Measurements from ENCODE around the gene PAXIP1. TPM values are rescaled to one million over a fixed set of nuclear protein-coding genes. Genes with fewer than 3 reads are reported as not detected.
A peak's percentile ranks its signal among the peaks of the same experiment; 100 is the strongest.

Gene PAXIP1
- total RNA-seq, 6 experiments from 2014 or later, result 6.2 to 6.6 (median 6.4) TPM

DNA sequence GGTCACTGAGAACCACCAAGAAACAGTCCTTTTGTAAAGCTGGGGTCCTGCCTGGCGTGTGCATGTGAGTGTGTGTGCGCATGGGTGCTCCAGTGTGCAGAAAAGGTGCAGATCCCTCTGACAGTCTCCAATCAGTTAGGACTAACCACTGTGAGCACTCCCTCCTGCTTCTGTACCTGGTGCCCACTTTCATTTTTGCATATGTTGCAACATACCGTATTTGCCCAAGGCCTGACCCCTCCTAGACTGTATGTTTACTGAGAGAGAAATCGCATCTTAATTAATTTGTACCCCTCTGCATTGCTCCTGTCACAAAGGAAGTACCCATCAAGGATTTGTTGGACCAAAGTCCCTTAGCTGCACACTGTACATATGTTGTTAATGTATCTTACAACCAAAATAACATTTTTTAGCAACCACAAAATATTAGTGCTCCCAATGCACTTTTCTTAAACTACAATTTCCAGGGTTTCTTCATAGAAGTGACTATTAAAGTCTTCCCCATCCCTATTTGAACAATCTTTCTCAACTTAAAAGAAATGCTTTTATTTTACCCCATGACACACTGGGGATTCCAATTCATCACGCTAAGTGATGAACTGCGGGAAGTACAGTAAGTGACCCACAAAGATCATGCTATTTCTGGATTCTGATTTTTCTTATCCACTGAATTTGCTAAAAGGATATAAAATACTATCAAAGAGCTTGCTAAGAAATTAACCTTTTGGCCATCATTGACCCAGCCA is 16.6 kb downstream of the PAXIP1 start:
- Histone ChIP-seq H3K27ac (no peak overlapping the region), H3K27me3 (no peaks in the 10 kb centered on the region)
- 60% methylated on average over 4 of the region's 6 CpGs for WGBS (ENCODE audit: insufficient coverage, low coverage, low lambda C conversion rate, missing lambda C conversion rate)

DNA sequence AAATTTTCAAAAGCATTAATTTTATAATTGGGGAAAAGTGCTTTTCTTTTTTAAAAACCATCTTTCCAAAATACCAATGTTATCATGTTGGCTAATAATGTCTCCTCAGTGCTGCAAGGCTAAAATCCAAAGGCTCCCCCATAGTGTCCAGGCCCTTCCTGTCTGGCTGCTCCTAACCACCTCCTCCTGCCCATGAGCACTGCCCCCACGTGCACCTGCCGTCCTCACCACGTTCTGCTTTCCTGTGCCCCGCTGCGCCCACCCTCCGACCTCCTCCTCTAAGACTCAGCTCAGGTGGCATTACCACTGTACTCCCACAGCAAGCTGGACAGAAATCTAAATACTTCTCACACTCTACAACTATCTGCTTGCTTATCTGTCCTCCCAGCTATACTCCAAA is 17.7 kb downstream of the PAXIP1 start:
- Histone ChIP-seq H3K4me3 (no peak overlapping the region), H3K4me1 (peaks cover 0 to 7% (median 0%) of the 10 kb centered on the region in 4 donors), H3K9me3 (no peaks in the 10 kb centered on the region), H3K27ac (no peak overlapping the region), H3K36me3 (no peaks in the 10 kb centered on the region), H3K27me3 (no peaks in the 10 kb centered on the region)
- no peak for DNase-seq
- 77% methylated on average over 6 of the region's 6 CpGs for whole genome bisulfite sequencing (ENCODE audit: insufficient coverage, low coverage, low lambda C conversion rate, missing lambda C conversion rate)
- TF ChIP-seq, protein P1, sequence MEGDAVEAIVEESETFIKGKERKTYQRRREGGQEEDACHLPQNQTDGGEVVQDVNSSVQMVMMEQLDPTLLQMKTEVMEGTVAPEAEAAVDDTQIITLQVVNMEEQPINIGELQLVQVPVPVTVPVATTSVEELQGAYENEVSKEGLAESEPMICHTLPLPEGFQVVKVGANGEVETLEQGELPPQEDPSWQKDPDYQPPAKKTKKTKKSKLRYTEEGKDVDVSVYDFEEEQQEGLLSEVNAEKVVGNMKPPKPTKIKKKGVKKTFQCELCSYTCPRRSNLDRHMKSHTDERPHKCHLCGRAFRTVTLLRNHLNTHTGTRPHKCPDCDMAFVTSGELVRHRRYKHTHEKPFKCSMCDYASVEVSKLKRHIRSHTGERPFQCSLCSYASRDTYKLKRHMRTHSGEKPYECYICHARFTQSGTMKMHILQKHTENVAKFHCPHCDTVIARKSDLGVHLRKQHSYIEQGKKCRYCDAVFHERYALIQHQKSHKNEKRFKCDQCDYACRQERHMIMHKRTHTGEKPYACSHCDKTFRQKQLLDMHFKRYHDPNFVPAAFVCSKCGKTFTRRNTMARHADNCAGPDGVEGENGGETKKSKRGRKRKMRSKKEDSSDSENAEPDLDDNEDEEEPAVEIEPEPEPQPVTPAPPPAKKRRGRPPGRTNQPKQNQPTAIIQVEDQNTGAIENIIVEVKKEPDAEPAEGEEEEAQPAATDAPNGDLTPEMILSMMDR (IDR thresholded peaks at IDR 0.05), result no peak
- no peak for TF ChIP-seq POLR2A (IDR thresholded peaks at IDR 0.05)
- peak in 1 of 4 donors; percentile 31 for ATAC-seq
- intact Hi-C loops (cut with DNase I), result no loop called here

More for the DNA sequence above, 16.6 kb downstream of the PAXIP1 start:
- no peak for TF ChIP-seq POLR2A (IDR thresholded peaks at IDR 0.05)
- TF ChIP-seq, protein P1 (IDR thresholded peaks at IDR 0.05), result no peak
- intact Hi-C loops (cut with DNase I), result no loop called here
- Histone ChIP-seq H3K4me1 (peaks cover 0 to 7% (median 0%) of the 10 kb centered on the region in 4 donors), H3K36me3 (no peaks in the 10 kb centered on the region), H3K9me3 (no peaks in the 10 kb centered on the region), H3K4me3 (no peak overlapping the region)
- DNase-seq, result no peak
- peak in 3 of 4 donors; percentile 55 to 68 (median 63) for ATAC-seq

DNA sequence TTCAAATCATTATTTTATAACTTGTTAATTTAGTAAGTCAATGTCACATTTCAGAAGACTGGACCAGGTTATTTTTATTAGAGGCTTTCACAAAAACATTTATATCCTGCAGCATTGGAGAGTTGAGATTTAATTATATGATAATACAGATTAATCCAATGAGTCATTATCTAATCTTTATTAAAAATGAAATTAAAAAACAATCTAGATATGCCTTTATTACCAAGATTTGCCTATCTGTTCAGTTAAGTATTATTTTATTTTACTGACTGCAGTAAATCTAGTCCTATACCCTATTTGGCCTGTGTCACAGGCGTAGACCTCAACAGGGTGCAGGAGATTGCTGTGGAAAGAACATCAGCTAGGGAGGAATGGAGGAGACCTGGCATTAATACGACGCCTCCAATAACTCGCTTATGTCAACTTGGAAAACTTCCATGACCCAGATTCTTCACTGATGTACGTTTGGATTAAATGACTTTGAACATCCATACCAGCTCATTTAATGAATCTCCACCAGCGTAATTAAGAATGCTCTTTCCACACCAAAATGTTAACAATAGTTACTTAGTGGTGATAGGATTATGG is 18.2 kb downstream of the PAXIP1 start:
- TF ChIP-seq, protein P1 (IDR thresholded peaks at IDR 0.05), result no peak
- TF ChIP-seq POLR2A (IDR thresholded peaks at IDR 0.05), result no peak

DNA sequence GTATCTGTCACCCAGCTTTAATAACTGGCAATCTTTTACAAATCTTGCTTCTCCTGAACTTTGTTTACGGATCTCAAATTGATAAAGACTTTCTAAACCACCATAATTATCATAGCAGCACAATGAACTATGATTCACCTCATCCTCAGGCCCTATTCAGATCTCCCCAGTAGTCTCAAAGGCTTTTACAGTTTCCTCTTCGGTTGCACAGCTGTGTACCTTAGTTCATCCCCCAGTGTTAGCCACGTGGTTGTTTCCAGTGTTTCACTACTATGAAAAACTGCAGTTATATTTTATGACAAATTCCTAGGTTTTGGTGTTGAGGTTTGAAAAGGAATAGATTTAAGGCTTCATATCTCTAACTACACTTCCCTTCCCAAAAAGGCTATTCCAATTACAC is 24.9 kb downstream of the PAXIP1 start:
- Histone ChIP-seq H3K9me3 (no peaks in the 10 kb centered on the region), H3K27ac (no peak overlapping the region), H3K36me3 (peaks cover 0 to 9% (median 0%) of the 10 kb centered on the region in 4 donors), H3K27me3 (no peaks in the 10 kb centered on the region), H3K4me3 (no peak overlapping the region), H3K4me1 (peaks cover 0 to 6% (median 1%) of the 10 kb centered on the region in 4 donors)
- DNase-seq, result no peak
- TF ChIP-seq POLR2A (IDR thresholded peaks at IDR 0.05), result no peak
- TF ChIP-seq, protein P1 (IDR thresholded peaks at IDR 0.05), result no peak
- WGBS (ENCODE audit: insufficient coverage, low coverage, low lambda C conversion rate, missing lambda C conversion rate), result 77% methylated on average over 3 of the region's 3 CpGs
- ATAC-seq, result no peak
- intact Hi-C loops (cut with DNase I), result no loop called here

More for the DNA sequence above, 18.2 kb downstream of the PAXIP1 start:
- intact Hi-C loops (cut with DNase I), result no loop called here
- no peaks in the 10 kb centered on the region for H3K9me3 ChIP-seq
- WGBS (ENCODE audit: insufficient coverage, low coverage, low lambda C conversion rate, missing lambda C conversion rate), result 57% methylated on average over 6 of the region's 6 CpGs
- H3K36me3 ChIP-seq, result no peaks in the 10 kb centered on the region
- H3K4me1 ChIP-seq, result peaks cover 0 to 7% (median 0%) of the 10 kb centered on the region in 4 donors
- ATAC-seq (peak in 3 of 4 donors; percentile 36 to 62 (median 56)), DNase-seq (no peak)
- no peak overlapping the region for H3K4me3 ChIP-seq
- no peak overlapping the region for H3K27ac ChIP-seq
- no peaks in the 10 kb centered on the region for H3K27me3 ChIP-seq

Data from right lobe of liver (tissue), 6 donors.